Astrocyte of the hippocampus (primary cell): ENCODE results near the gene NOL4L.
A peak's percentile ranks its signal among the peaks of the same experiment; 100 is the strongest.

ENCODE experiments used
- DNase-seq: peaks from one replicate; pipeline ENCODE4 v3.0.0; 2011; ENCODE audit warnings: low read depth, low spot score

The NOL4L gene

DNA sequence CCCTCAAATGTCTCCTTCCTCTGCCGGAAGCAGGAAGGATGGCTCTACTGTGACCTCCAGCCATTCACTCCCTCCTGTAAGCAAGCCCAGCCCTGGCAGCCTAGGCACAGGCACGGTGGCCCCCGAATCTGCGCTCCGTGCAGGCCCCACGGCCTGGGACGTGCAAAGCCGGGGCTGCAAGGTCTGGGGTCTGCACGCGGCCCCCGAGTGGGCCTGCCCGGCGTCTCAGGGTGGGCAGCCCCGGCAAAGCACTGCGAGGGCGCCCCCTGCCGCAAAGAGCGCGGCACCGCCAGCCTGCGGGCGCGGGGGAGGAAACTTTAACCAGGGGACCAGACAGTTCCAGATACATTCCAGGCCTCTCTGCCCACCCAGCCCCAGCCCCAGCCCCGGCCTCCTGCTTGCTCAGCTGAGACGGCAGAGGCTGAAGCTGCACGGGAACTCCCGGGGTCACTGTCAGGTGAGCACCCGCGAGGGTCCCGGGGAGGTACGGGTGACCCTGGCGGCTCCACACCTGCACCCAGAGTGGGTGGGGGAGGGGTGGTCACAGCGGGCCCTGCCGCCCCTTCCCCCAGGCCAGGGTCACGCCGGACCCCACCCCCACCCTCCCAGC is 128.2 kb downstream of the NOL4L start:
- peak; percentile 80 for DNase-seq

GRCh38 chr20:32455901-32456701 is 129.0 kb downstream of the NOL4L start:
- DNase-seq, result no peak

DNA sequence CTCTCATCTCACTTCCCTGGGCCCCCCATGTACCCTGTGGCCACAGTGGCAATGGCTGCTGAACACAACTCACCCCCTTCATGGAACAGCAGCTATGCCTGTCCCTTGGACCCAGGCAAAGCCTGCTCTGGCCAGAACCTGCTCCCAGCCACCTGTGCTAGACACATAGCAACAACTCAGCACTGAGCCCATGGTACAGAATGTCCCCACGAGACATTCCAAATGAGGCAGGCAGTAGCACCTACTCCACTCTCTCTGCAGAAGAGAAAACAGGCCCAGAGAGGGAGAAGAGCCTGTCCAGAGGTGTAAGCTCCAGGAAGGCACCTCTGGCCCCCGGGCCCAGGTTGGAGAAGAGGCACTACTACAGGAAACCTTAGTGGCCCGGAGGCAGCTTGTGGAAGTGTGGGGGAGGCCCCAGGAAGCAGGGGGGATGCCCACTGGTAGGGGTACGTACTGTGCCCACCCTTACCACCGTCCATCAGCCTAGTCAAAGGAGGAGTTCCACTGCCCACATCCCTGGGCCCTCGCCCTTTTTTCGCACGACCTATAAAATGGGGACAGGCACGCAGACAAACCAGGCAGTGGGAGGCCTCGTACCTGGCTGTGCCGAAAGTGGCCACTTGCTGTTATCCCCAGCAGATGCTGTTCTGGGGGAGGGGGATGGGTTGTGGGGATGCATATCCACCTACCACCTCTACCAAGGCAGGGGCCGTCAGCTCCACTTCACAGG is 129.8 kb downstream of the NOL4L start:
- DNase-seq, result no peak

DNA sequence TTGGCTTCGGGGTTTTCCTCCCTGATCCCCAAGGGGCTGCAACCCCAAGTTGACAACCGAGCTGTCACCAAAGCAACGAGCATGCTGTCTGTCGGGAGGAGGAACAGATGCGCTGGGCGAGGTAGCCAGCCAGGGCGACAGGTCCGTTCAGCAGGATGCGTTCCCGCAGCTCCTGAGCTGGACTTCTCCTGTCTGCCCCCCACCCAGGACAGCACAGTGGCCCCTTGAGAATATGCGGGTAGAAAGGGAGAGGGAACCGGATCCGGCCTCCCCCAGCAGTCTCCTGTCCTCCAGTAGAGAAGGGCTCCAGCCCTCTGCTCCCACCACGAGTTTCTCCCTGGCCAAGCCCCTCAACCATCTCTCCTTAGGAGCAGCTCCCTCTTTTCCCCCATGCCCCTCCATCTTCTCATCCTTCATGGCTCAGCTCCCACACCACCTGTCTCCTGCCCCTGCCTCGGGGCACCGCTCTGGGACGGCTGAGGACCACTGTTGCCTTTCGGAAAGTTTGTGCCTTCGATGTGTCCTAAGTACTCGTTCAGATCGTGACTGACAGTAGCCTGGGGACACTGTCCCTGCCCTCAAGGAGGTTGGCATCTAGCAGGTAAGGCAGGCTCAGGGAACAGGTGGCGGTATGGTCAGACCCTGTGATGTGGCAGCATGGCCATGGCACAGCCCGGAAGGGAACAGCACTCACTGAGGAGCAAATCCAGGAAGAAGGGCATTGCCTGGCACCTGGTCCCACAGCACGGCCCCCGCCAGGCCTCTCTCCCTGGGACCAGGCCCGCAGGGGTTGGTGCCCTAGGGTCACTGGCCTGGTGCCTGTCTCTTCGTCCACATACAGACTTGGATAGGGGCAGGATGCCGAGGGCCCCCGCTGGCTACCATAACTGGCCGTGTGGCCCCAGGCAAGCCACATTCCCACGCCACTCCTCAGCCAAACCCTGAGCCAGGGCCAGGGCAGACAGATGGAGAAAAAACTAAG is 130.7 kb downstream of the NOL4L start:
- no peak for DNase-seq

GRCh38 chr20:32453467-32454163 is 131.5 kb downstream of the NOL4L start:
- DNase-seq, result no peak

DNA sequence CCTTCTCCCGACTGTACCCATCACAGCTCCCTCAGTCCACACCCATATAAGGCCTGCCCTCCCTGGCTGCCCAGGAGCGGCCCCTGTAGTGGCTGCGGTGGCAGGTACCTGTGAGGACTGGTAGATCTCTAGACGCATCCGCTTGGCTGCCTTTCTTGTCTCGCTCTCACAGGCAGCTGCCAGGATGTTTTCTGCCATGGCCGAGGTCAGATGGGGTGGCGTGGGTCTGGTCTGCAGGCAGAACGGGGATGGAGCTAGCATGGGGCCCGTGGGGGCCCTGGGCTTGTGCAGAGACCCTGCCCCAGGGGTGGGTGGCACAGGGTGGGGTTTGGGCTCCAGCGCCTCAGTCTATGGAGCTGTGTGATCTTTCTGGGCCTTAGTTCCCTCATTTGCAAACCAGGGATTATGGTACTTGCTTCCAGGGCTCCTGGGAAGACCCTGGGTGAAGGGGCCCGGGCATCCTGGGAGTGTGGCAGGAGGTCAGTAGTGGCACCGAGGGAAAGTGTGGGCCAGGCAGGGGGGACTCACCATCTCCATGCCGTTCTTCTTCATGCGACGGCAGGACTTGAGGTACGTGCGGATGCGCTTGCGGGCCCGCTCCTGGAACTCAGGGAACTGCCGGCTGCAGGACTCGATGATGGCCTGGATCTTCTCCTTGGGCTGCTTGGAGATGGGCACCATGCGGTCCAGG is 132.2 kb downstream of the NOL4L start:
- no peak for DNase-seq

DNA sequence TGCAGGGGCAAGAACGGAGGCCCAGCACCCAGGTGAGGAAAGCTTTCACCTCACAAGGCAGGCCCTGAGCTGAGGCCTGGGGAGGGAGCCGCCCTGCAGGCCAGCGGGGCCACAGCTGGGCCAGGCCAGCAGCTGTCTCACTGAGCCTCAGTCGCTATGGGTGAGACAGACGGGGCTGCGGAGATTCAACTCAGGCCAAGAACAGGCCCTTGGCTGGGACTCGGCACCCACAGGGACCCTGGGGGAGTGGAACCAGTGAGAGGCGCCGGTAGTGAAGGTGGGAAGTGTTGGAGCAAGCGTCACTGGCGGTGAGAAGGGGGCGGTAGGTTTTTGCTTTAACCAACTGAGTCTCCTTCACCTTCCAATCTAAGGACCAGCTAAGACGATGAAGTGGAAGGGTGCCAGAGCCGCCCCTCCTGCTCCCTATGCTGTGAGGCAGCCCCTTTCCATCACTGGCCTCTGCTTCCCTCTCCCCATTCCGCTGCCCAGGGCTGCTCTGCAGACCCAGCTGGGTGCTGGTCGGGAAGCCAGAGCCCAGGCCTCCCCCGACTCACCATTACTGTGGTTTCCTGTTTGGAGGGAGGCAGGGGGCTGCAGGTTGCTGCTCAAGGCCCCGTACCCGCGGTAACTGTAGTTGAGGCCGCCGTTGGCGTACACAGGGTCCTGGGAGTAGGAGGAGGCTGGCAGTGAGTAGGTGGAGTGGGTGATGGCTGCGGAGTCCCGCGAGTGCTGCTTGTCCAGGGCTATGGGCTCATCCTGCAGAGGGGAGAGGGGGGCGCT is 133.3 kb downstream of the NOL4L start:
- DNase-seq, result no peak

DNA sequence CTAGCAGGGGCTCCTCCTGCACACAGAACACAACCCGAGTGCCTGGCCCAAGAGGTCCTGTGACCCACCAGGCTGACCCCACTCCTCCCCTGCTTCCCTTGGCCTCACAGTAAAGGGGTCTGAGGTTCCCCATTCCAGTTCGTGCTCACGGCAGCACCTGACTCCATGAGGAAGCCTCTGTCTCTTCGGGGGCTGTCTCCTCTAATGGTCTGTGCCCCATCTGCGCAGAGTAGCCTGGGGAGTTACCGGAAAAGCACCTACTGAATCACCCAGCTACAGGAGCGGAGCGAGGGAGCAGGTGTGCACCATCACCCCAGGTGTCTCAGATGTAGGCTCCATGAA is 133.8 kb downstream of the NOL4L start:
- DNase-seq, result no peak

DNA sequence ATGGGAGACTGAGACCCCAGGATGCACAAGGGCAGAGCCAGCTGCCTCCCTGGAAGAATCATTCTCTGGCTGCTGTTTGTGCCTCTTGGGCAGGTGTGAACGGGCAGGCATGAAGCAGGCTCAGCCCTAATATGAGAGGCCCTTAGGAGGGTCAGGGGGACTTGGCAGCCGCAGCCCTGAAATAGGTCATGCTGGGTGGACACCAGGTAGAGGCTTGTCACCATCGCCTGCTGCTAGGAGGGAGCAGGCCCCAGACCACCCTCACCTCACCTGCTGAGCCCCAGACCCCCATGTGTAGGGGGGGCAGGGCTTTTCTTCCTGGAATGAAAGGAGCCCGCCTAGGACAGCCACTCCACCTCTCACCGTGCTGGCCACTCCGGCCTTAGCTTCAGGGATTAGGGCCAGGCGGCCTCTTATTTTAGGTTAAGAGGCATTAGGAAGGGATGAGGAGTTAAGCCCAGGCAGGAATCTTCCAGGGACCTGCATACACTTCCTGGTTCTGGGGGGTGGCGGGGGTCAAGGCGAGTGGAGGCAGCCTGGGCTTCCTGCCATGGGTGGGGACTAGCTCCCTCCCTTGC is 134.6 kb downstream of the NOL4L start:
- no peak for DNase-seq

- DNase-seq, result no peak
Measured at GRCh38 chr20:32449890-32450401, 135.2 kb downstream of the NOL4L start.

DNA sequence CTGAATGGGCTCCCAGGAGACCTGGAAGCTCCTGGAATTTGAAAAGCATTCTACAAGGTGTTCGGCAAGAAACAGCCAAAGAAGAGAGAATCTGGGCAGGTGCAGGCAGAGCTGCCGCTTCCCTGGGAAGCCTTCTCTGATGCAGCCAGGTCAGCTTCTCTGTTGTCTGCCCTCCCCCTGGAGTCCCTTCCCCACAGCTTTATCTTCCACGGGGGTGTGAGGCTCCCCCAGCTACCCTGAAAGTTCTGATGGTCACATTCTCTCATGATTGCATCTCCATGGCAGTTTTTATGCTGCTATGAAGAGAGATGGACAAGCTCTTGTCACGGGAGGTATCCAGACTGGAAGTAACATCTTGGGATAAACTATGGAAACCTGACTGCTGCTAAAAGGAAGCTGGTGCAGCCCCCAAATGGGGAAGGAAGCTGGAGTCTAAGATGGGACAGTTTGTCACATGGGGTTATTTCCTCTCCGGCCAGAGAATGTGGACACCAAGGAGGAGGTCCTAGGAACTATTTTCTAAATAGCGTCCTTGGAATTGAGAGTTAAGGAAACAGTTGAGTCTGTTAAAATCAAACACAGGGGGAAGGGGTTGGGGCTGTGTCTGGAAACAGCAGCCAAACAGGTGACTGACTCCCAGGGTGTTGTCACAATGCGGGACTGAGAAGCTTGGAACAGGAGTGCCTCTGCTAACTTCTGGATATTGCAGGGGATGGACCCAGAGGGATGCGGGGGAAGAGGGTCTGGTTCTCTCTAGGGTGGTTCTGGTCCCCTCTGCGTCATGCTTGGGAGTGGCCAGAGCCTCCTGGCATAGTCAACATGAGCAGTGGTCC is 135.9 kb downstream of the NOL4L start:
- DNase-seq, result no peak

DNA sequence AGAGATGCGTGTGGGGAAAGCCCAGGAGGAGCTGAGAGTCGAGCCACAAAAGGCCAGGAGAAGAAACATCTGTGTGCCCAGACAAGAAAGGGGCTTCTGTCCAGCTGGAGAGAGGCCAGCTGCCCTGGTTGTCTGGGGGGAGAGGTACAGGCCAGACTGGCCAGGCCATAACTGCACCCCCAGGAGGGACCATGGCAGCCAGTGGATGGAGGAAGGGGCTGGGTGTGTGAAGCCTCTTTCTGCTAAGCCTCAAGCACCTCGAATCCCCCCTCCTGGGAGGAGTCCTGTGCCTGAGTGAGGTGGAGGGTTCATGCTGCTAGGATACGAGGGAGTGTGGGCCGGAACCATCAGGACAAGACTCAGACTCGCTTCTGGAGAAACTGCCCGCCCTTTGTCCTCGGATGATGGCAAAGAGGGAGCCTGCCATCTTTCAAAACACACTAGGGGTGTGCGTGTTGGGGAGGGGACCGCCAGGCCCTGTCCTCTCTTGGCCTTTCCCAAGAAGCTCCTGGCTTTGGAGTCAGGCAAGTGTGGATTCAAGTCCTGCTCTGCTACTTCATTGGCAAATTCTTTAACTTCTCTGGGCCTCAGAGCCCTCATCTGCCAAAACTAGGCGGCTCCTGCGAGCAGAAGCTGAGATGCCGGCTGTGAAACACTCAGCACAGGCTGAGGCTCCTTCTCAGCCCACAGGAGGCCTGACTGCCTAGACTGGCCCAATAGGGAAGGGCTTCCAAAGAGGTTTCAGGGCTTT is 136.7 kb downstream of the NOL4L start:
- DNase-seq, result no peak

DNA sequence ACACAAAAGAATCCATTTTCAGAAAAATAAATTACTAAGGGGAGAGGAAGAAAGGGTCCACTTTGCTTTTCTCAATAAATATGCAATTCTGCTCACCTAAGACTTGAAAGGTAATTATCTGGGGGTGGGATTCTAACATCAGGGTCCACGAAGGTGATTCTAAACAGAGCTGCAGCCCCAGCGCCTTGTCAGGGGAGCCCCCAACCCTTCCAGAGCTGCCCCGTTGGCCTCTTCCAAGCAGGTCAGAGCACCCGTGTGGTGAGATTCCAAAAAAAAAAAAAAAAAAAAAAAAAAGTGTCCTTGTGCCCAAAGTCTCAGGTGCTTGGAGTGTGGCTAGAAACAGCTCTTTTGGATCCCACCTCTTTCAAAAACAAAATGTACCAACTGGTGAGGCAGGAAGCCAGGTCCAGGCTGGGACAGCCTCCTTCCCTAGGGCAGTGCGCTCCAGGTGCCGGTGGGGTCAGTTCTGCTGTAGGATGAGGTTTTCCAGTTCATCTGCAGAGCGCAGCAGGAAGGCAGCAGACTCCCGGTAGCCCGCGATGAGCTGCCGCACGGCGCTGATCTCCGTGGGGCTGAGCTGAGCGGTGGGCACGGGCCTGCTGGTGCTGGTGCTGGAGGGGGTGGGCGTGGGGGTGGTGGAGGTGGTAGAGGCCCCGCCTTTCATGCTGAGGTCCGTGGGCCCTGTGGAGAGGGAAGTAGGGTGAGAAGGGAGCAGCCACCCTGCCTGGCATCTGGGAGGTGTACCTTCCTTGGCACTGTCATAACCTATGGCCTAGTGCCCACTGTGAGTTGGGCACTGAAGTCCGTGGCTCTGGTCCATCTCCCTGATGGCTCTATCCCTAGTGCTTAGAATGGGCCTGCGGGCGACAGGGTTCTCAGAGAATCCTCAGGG is 137.8 kb downstream of the NOL4L start:
- DNase-seq, result no peak

DNA sequence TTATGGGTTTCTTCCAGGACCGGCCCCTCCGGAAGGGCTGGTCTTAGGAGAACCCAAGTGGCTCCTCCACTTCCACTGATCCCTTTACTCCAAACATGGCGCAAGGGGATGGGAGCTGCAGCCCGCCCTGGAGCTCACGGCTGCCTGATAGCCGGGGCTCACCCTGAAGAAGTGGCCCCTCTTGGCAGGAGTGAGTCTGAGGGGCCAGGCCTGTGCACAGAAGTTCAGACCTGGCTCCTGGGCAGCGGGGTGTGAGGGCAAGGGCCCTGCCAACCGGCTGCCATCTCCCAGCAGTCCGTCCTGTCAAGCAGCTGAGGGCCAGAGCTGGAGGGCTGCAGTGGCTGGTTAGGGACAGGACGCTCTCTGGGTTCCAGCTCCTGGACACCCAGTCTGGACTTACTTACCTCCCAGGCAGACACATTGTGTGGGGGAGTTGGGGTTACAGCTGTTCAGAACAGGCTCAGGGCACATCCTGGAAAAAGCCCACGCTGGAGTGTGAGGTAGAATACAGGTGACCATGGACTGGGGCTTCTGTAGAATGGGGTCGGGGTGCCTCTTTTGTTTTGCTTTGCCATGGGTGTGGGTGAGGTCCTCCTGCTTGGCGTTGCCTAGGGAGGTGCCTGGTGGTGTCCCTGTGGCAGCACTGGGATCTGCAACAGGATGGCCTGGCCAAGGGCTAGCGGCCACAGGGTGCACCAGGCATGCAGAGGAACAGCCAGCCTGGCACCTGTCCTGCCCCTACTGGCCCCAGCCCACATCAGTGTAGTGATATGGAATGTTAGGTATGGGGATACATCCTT is 138.6 kb downstream of the NOL4L start:
- no peak for DNase-seq

DNA sequence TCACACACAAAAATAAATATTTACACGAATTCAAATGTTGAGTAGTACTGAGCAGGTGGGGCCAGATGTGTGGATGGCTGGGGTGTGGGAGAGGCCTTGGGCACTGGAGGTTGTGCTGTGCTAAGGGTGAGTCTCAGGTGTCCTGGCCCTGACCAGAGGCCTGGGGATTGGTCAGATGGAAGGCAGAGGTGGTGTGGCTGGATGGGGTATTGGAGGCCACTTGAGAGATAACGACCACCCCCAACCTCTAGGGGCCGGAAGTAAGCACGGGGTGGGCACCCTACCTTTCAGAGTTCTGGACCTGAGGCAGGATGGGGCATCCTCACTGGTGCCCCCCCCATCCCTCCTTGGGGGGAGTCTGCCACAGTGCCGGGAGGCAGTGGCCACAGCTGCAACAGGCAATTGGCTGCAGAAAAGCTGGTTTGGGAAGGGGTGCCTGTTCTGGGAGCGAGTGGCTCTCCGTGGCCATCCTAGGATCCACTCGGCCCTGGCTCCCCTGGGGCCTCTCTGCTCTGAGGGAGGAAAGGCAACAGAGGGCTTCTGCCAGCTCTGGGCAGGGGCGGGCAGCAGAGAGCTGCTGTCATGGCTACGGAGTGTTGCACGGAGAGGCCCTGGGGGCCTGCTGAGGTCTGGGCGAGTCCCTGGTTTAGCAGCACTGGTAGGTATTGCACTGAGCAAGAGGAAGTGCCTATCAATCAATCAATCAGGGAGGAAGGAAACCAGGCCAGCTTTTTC is 139.4 kb downstream of the NOL4L start:
- peak; percentile 25 for DNase-seq
